A549 (cell line): Measurements from ENCODE around the gene PTPRN2.

Source experiments
- CHD2 ChIP-seq: fragments of 150-350 bp; IDR thresholded peaks from 2 replicates; pipeline ENCODE4 v1.6.1; 2014; ENCODE audit warnings: low read length; ENCODE audit not compliant: partially characterized antibody
- CTCF ChIP-seq: fragments of >200 bp; sonication (Bioruptor Twin); formaldehyde crosslinking; IDR thresholded peaks from 3 replicates; pipeline ENCODE4 v1.5.1; 2016
- EP300 ChIP-seq, 2 experiments: fragments of >200 bp; sonication (Bioruptor Twin); formaldehyde crosslinking; IDR thresholded peaks; 2 replicates in 1 of 2; 3 replicates in 1 of 2; pipeline ENCODE4 v1.6.1; 2016 to 2017
- HDAC2 ChIP-seq: fragments of 200-600 bp; sonication (generic); IDR thresholded peaks from 2 replicates; pipeline ENCODE4 v1.6.1; 2016
- MAX ChIP-seq: IDR thresholded peaks from 2 replicates; pipeline ENCODE4 v1.6.1; 2012
- MYC ChIP-seq: IDR thresholded peaks from 2 replicates; pipeline ENCODE4 v1.6.1; 2012; ENCODE audit warnings: mild to moderate bottlenecking, inconsistent platforms, low read length, improper control_type of control experiment, borderline replicate concordance
- PHF8 ChIP-seq: fragments of 200-600 bp; sonication (generic); IDR thresholded peaks from 2 replicates; pipeline ENCODE4 v1.6.1; 2016; ENCODE audit warnings: low read depth, mild to moderate bottlenecking, antibody characterized with exemption, moderate library complexity, borderline replicate concordance
- POLR2A ChIP-seq: IDR thresholded peaks from 2 replicates; pipeline ENCODE4 v1.6.1; 2012; ENCODE audit warnings: mild to moderate bottlenecking, low read length
- RAD21 ChIP-seq, 2 experiments: fragments of >200 bp in 1 of 2; sonication (Bioruptor Twin) in 1 of 2; formaldehyde crosslinking in 1 of 2; IDR thresholded peaks in 1 of 2; conservative IDR thresholded peaks in 1 of 2; 2 replicates in 1 of 2; 3 replicates in 1 of 2; pipeline ENCODE4 v1.6.1; 2012 to 2018; ENCODE audit warnings: inconsistent platforms in 1 of 2
- SMC3 ChIP-seq: fragments of >200 bp; sonication (Bioruptor Twin); formaldehyde crosslinking; IDR thresholded peaks from 3 replicates; pipeline ENCODE4 v1.6.1; 2018; ENCODE audit warnings: inconsistent platforms

GRCh38 chr7:157524731-157525130 lies 1062.9 kb downstream of the PTPRN2 start:
- TF ChIP-seq POLR2A (no peak), CTCF (no peak), MAX (no peak), EP300 (IDR thresholded peaks at IDR 0.05) (no peak), HDAC2 (no peak), MYC (no peak), SMC3 (no peak), PHF8 (no peak), RAD21 (conservative IDR thresholded peaks at IDR 0.05 in 1 of 2, IDR thresholded peaks at IDR 0.05 in 1 of 2) (no peak), CHD2 (no peak)
